ENCODE results near the gene NEGR1.

DNA sequence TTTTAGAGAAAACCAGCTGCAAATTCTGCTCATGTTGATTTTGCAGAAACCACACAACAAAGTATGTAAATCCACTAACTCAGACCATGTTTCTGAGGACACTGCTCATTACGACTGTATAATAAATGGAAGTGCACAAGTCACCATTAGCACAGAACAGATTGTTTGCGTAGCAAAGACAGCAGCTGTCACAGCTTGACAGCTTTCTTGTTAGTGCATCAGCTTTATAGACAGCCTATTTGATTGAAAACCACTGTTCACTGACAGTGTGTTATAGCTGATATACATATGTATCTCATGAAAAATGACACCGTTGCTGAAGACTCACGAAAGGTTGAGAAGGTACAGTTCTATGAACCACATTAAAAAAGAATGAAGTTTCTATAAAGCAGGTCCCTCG, 641.3 kb downstream of the NEGR1 start:
- TF ChIP-seq POLR2AphosphoS5 (IDR thresholded peaks at IDR 0.05) (no peak), EP300 (IDR thresholded peaks at IDR 0.05) (no peak)

Data from gastroesophageal sphincter (tissue), 2 donors.